NT2/D1 (cell line): ENCODE data around the gene TMEM63B.

Experiments
- SUZ12 ChIP-seq: IDR thresholded peaks from 2 replicates; pipeline ENCODE4 v1.6.1; 2011; ENCODE audit not compliant: insufficient read length, insufficient read depth; ENCODE audit errors: extremely low read depth
- YY1 ChIP-seq: IDR thresholded peaks from 2 replicates; pipeline ENCODE4 v1.6.1; 2011; ENCODE audit not compliant: insufficient read length, insufficient read depth
- ZNF274 ChIP-seq: IDR thresholded peaks from 2 replicates; pipeline ENCODE4 v1.6.1; 2011; ENCODE audit warnings: mild to moderate bottlenecking, low read depth, low read length

- TF ChIP-seq SUZ12 (no peak), ZNF274 (no peak), YY1 (no peak)
Measured at GRCh38 chr6:44169886-44170570, 42.7 kb downstream of the TMEM63B start.
